Testis (tissue), 3 donors: ENCODE results near the gene ABTB2. TPM values are rescaled to one million over a fixed set of nuclear protein-coding genes. Genes with fewer than 3 reads are reported as not detected.

Source experiments
- DNase-seq: peaks from one replicate; pipeline ENCODE4 v3.0.0-alpha.2; 2019
- H3K27ac ChIP-seq, 2 donors: fragments of 200-600 bp; sonication (generic); one replicate each; pipeline ENCODE4 v1.5.1; 2019
- H3K27me3 ChIP-seq: fragments of 200-600 bp; sonication (generic); one replicate; pipeline ENCODE4 v1.5.1; 2019
- H3K36me3 ChIP-seq: fragments of 200-600 bp; sonication (generic); one replicate; pipeline ENCODE4 v1.5.1; 2017; ENCODE audit warnings: low read depth; ENCODE audit errors: missing control alignments
- H3K4me1 ChIP-seq: fragments of 200-600 bp; sonication (generic); one replicate; pipeline ENCODE4 v1.5.1; 2019
- H3K4me3 ChIP-seq, 2 donors: fragments of 200-600 bp; sonication (generic); one replicate each; pipeline ENCODE4 v1.5.1; 2017 to 2019
- H3K9me3 ChIP-seq: fragments of 200-600 bp; sonication (generic); one replicate; pipeline ENCODE4 v1.5.1; 2017
- CTCF ChIP-seq, 3 experiments: fragments of 450-650 bp in 2 of 3; fragments of 200-600 bp in 1 of 3; sonication (generic) in 1 of 3; IDR thresholded peaks; one replicate each; pipeline ENCODE4 v1.5.1; 2016 to 2019; ENCODE audit warnings: antibody characterized with exemption in 3 of 3, mild to moderate bottlenecking in 2 of 3, moderate library complexity in 1 of 3
- POLR2A ChIP-seq: fragments of 450-650 bp; IDR thresholded peaks from one replicate; pipeline ENCODE4 v1.6.1; 2017; ENCODE audit warnings: antibody characterized with exemption, mild to moderate bottlenecking, moderate library complexity
- WGBS, 2 donors: methylation state at CpG; one replicate each; pipeline ENCODE4 v1.1.5; 2018; 5-methylcytosine and 5-hydroxymethylcytosine counted together
- intact Hi-C: fragments of 100-400 bp; cut with DNase I; formaldehyde crosslinking; loops from one replicate; pipeline ENCODE4 v1.15.1; 2023; ENCODE audit warnings: low total_unique reads
- polyA plus RNA-seq: library from polyadenylated mRNA; stranded (reverse); fragments of 350-450 nt; fragmentation: Illumina TruSeq; extraction: RNeasy Lipid Tissue Mini Kit (QIAGEN cat#74804); gene quantifications from one replicate; pipeline ENCODE4 v1.2.3, GENCODE V29; 2014; ENCODE audit warnings: low read depth, low replicate concordance; ENCODE audit not compliant: insufficient read depth
- total RNA-seq, 2 donors: library from RNA; depleted of rRNA; stranded (reverse); fragments of >200 nt; gene quantifications; one replicate each; pipeline ENCODE4 v1.2.3, GENCODE V29; 2016

Gene ABTB2
- total and polyA plus RNA-seq, 3 donors from 2014 or later: 5.8 to 12.1 (median 8.9) TPM

- WGBS, 2 donors: 36 to 44% methylated on average over 6 of the region's 6 CpGs
- Histone ChIP-seq H3K4me1 (peaks cover 15% of the 10 kb centered on the region), H3K36me3 (no peaks in the 10 kb centered on the region), H3K27me3 (no peaks in the 10 kb centered on the region), H3K9me3 (no peaks in the 10 kb centered on the region), H3K27ac (no peak overlapping the region), H3K4me3 (no peak overlapping the region)
- no peak for DNase-seq
- TF ChIP-seq CTCF (IDR thresholded peaks at IDR 0.05): no peak
- TF ChIP-seq POLR2A: no peak
- intact Hi-C loops: no loop called here
Measured at GRCh38 chr11:34206407-34207300, 151.2 kb downstream of the ABTB2 start.

- H3K27me3 ChIP-seq: no peaks in the 10 kb centered on the region
- DNase-seq: no peak
- peaks cover 15% of the 10 kb centered on the region for H3K4me1 ChIP-seq
- TF ChIP-seq POLR2A: no peak
- no peak for TF ChIP-seq CTCF (IDR thresholded peaks at IDR 0.05)
- H3K9me3 ChIP-seq: no peaks in the 10 kb centered on the region
- H3K27ac ChIP-seq: no peak overlapping the region
- 58 to 59% methylated on average over 4 of the region's 4 CpGs for WGBS, 2 donors
- intact Hi-C loops: no loop called here
- H3K4me3 ChIP-seq: no peak overlapping the region
- H3K36me3 ChIP-seq: no peaks in the 10 kb centered on the region
Measured at GRCh38 chr11:34205326-34206035, 152.3 kb downstream of the ABTB2 start.

GRCh38 chr11:34204396-34205279 is 153.2 kb downstream of the ABTB2 start:
- Histone ChIP-seq H3K9me3 (no peaks in the 10 kb centered on the region), H3K4me1 (peaks cover 15% of the 10 kb centered on the region), H3K27ac (no peak overlapping the region), H3K27me3 (no peaks in the 10 kb centered on the region), H3K4me3 (no peak overlapping the region), H3K36me3 (no peaks in the 10 kb centered on the region)
- no peak for DNase-seq
- TF ChIP-seq CTCF (IDR thresholded peaks at IDR 0.05) (no peak), POLR2A (no peak)
- intact Hi-C loops: no loop called here
- WGBS, 2 donors: 83 to 90% methylated on average over 11 to 19 of the region's 19 CpGs

GRCh38 chr11:34203377-34203871 is 154.4 kb downstream of the ABTB2 start:
- no peak overlapping the region for H3K4me3 ChIP-seq
- 63% methylated on average over 5 of the region's 5 CpGs for WGBS, 2 donors

More at GRCh38 chr11:34203377-34203871, 154.4 kb downstream of the ABTB2 start:
- Histone ChIP-seq H3K9me3 (no peaks in the 10 kb centered on the region), H3K27ac (no peak overlapping the region), H3K4me1 (peaks cover 15% of the 10 kb centered on the region), H3K36me3 (no peaks in the 10 kb centered on the region), H3K27me3 (no peaks in the 10 kb centered on the region)
- TF ChIP-seq CTCF (IDR thresholded peaks at IDR 0.05) (no peak), POLR2A (no peak)
- intact Hi-C loops: no loop called here
- DNase-seq: no peak
